Measurements from ENCODE around the gene APBA1. TPM values are rescaled to one million over a fixed set of nuclear protein-coding genes. Genes with fewer than 3 reads are reported as not detected.

The APBA1 gene
- total and polyA plus RNA-seq, 2 of the 4 experiments (the other 2 are of a cell fraction), result 3.8 to 5.1 TPM

DNA sequence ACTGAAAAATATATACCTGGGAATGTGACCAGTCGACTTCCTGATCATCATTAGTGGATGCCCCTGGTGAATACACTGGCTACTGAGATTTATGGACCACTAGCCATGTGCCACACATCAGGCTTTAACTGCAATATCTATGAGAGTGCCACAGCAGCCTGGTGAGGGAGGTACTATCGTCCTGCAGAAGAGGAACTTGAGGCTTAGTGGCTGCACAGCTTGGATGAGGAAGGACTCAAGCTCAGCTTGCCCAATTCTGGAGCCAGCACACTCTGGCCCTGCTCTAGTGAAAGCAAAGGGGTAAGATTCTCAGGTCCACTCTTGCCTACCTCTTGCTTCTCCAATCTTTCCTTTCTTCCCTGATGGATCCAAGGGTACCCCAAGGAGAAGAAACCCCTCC is 217.8 kb downstream of the APBA1 start:
- DNase-seq (no peak), ATAC-seq (ENCODE audit: low read depth) (no peak)
- Histone ChIP-seq H2AK9ac (replicated peaks; ENCODE audit: low read depth, low read length, poor library complexity) (no peak overlapping the region), H2AK5ac (ENCODE audit: low read depth, low read length) (no peak overlapping the region), H3K27me3 (ENCODE audit: control insufficient read depth, insufficient read depth, low read length) (no peaks in the 10 kb centered on the region), H3K9me3 (ENCODE audit: control insufficient read depth, insufficient read depth, low read length) (no peaks in the 10 kb centered on the region; the same call in 1 of the 2 replicates), H2BK120ac (ENCODE audit: low read depth, low read length) (no peak overlapping the region), H3K9ac (ENCODE audit: low read depth, low read length) (no peak overlapping the region), H3K4me2 (ENCODE audit: low read depth, low read length) (no peak overlapping the region), H3K9me1 (ENCODE audit: insufficient read depth, low read length) (peaks cover 3% of the 10 kb centered on the region; the same call in 1 of the 2 replicates), H2BK5ac (ENCODE audit: low read depth, low read length, poor library complexity, severe bottlenecking) (no peak overlapping the region), H4K8ac (ENCODE audit: low read depth in 2 of 2, low read length in 2 of 2) (no peak overlapping the region), H3K27ac (ENCODE audit: insufficient read depth, low read length) (no peak overlapping the region), H4K5ac (ENCODE audit: low read depth, low read length) (no peak overlapping the region), H2BK15ac (ENCODE audit: low read depth, low read length) (no peak overlapping the region), H4K91ac (ENCODE audit: insufficient read depth, low read depth, low read length) (no peak overlapping the region), H4K20me1 (ENCODE audit: insufficient read depth, low read length) (no peaks in the 10 kb centered on the region), H3K23ac (ENCODE audit: low read depth, low read length) (no peak overlapping the region), H3K4me3 (ENCODE audit: insufficient read depth, low read depth, low read length) (no peak overlapping the region), H3K14ac (replicated peaks; ENCODE audit: low read depth, low read length) (no peak overlapping the region), H3K18ac (ENCODE audit: low read depth, low read length) (no peak overlapping the region), H3K4me1 (ENCODE audit: control insufficient read depth, insufficient read depth, low read length) (no peaks in the 10 kb centered on the region), H2AFZ (replicated peaks; ENCODE audit: low read length, poor library complexity) (no peak overlapping the region), H3K79me1 (ENCODE audit: low read depth in 1 of 2, low read length in 2 of 2) (no peaks in the 10 kb centered on the region), H2BK20ac (ENCODE audit: low read depth, low read length) (no peak overlapping the region), H3K56ac (ENCODE audit: extremely low read depth, insufficient read depth, low read length) (no peak overlapping the region), H3K4ac (ENCODE audit: low read depth, low read length) (no peak overlapping the region), H3K36me3 (ENCODE audit: control insufficient read depth, insufficient read depth, low read length) (no peaks in the 10 kb centered on the region)
- no peak for TF ChIP-seq MAFK (IDR thresholded peaks at IDR 0.05; ENCODE audit: low read depth, low read length)
- TF ChIP-seq POLR2A (IDR thresholded peaks at IDR 0.05; ENCODE audit: low read depth, low read length), result no peak
- no peak for TF ChIP-seq BHLHE40 (IDR thresholded peaks at IDR 0.05; ENCODE audit: low read depth, low read length)
- TF ChIP-seq, protein P1, sequence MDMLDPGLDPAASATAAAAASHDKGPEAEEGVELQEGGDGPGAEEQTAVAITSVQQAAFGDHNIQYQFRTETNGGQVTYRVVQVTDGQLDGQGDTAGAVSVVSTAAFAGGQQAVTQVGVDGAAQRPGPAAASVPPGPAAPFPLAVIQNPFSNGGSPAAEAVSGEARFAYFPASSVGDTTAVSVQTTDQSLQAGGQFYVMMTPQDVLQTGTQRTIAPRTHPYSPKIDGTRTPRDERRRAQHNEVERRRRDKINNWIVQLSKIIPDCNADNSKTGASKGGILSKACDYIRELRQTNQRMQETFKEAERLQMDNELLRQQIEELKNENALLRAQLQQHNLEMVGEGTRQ (IDR thresholded peaks at IDR 0.05; ENCODE audit: low read depth, low read length), result no peak
- TF ChIP-seq, protein P2, sequence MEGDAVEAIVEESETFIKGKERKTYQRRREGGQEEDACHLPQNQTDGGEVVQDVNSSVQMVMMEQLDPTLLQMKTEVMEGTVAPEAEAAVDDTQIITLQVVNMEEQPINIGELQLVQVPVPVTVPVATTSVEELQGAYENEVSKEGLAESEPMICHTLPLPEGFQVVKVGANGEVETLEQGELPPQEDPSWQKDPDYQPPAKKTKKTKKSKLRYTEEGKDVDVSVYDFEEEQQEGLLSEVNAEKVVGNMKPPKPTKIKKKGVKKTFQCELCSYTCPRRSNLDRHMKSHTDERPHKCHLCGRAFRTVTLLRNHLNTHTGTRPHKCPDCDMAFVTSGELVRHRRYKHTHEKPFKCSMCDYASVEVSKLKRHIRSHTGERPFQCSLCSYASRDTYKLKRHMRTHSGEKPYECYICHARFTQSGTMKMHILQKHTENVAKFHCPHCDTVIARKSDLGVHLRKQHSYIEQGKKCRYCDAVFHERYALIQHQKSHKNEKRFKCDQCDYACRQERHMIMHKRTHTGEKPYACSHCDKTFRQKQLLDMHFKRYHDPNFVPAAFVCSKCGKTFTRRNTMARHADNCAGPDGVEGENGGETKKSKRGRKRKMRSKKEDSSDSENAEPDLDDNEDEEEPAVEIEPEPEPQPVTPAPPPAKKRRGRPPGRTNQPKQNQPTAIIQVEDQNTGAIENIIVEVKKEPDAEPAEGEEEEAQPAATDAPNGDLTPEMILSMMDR (conservative IDR thresholded peaks at IDR 0.05; ENCODE audit: low read depth, low read length), result no peak
- TF ChIP-seq SMC3 (IDR thresholded peaks at IDR 0.05; ENCODE audit: low read depth, low read length), result no peak
- BruUV-seq (replicated peaks), result no TSS peak
- intact Hi-C loops (cut with micrococcal nuclease), result no loop called here
- dilution Hi-C loops (cut with HindIII; ENCODE audit: low sequenced_read_pairs, unreplicated experiment), result no loop called here
- in situ Hi-C loops (cut with MboI; ENCODE audit: low sequenced_read_pairs), result loop anchor here (5.0 kb wide), 1 partner anchor 48 kb away; no protein-coding TSS in a partner anchor
- POLR2A ChIA-PET (ENCODE audit: unreplicated experiment), result no interaction called here
- no CpG with 5 or more reads among the region's 2 CpGs for WGBS, 2 experiments (ENCODE audit: extremely low coverage in 2 of 2, insufficient read length in 1 of 2)
- CTCF ChIA-PET, result no interaction called here

Measured in IMR-90 (cell line).